HUES6 (cell line): ENCODE measurements around the gene DISC1.

Experiments used
- H3K27ac ChIP-seq: 2 replicates; pipeline ENCODE4 v1.7.0; 2013; ENCODE audit warnings: low read depth, mild to moderate bottlenecking, low read length, inconsistent platforms
- H3K27me3 ChIP-seq: 2 replicates; pipeline ENCODE4 v1.6.1; 2013; ENCODE audit warnings: low read length; ENCODE audit not compliant: control insufficient read depth, insufficient read depth
- H3K36me3 ChIP-seq: 2 replicates; pipeline ENCODE4 v1.6.1; 2013; ENCODE audit warnings: low read length; ENCODE audit not compliant: control insufficient read depth, insufficient read depth
- H3K4me1 ChIP-seq: 2 replicates; pipeline ENCODE4 v1.6.1; 2013; ENCODE audit warnings: low read length; ENCODE audit not compliant: control insufficient read depth, insufficient read depth
- H3K4me3 ChIP-seq: 2 replicates; pipeline ENCODE4 v1.5.1; 2013; ENCODE audit warnings: low read depth, low read length
- H3K9ac ChIP-seq: one replicate; pipeline ENCODE4 v1.6.1; 2013; ENCODE audit warnings: mild to moderate bottlenecking, low read length
- H3K9me3 ChIP-seq: 2 replicates; pipeline ENCODE4 v1.6.1; 2013; ENCODE audit warnings: low read depth, low read length; ENCODE audit not compliant: control insufficient read depth, insufficient read depth

The DISC1 gene

DNA sequence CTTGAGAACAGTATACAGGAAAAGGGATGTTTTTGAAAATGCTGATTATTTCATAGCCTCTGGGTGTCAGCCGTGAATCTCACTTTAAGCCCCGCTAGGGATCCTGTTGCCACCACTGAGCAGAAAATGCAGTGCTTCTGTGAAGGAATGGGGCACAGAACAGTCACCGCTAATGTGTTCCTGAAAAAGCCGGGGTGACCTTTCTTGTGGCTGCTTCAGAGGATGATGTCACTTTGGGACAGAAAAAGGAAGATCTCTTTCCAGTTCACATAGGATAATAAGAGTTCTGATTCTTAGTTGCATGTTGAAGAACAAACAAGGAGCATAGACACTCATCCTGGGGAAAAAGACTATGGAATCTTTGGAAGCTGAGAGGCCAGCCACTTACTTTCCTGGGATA lies 349.6 kb downstream of the DISC1 start:
- no peak overlapping the region for H3K9ac ChIP-seq
- peaks cover 8% of the 10 kb centered on the region; the same call in 1 of the 2 replicates for H3K9me3 ChIP-seq
- H3K27ac ChIP-seq: no peak overlapping the region
- no peaks in the 10 kb centered on the region for H3K4me1 ChIP-seq
- H3K36me3 ChIP-seq: no peaks in the 10 kb centered on the region
- no peak overlapping the region for H3K4me3 ChIP-seq
- no peaks in the 10 kb centered on the region for H3K27me3 ChIP-seq

DNA sequence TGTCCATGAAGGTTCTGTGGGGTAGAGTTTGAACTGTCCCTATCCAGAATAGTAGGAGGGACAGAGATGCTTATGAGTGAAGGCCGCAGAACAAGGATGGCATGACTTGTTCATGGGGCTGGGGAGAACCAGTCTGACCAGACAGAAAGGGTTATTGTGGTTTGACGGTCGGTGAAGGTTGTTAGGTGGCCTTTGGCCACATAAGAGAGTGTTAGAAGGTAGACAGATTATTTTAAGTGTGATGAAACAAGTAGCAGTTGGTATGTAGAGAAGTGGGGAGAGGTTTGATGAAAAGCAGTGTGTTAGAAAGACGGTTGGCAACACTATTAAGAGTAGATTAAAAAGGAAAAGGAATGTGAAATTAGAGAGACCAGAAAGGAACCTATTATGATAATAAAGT lies 355.1 kb downstream of the DISC1 start:
- H3K27me3 ChIP-seq: no peaks in the 10 kb centered on the region

DNA sequence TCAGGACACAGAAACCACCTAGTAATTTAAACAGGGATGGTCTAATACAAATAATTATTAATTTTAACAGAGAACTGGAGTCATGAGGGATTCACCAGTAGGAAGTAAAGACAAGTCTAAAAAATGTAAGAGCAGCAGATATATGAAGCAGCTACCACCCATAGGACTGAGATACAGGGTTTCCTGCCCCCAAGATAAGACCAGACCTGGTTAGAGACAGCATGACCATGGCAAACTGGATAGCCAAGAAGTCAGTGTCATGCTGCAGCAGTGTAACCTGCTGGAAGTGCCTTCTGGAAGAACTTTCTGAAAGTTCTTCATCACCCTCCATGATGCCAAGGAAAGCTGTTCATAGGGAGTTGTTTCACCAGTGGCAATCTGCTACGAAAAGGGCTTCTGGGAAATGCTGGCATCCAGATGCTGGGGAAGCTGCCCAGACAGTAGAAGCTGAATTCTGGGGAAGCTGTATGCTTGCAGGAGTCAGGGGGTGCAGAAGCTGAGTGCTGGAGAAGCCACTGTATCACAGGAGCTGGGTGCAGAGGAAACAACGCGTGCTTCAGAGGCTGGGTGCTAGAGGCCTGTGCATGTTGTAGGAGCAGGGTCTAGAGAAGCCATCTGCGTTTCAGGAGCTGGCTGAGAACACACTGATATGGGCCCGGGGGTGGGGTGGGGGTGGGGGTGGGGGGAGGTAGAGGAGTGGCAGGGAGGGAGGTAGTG lies 356.4 kb downstream of the DISC1 start:
- H3K27me3 ChIP-seq: no peaks in the 10 kb centered on the region
- peaks cover 13% of the 10 kb centered on the region for H3K4me1 ChIP-seq
- H3K9me3 ChIP-seq: no peaks in the 10 kb centered on the region
- H3K36me3 ChIP-seq: no peaks in the 10 kb centered on the region
- H3K27ac ChIP-seq: no peak overlapping the region
- H3K9ac ChIP-seq: no peak overlapping the region
- no peak overlapping the region for H3K4me3 ChIP-seq

More for the DNA sequence above, 355.1 kb downstream of the DISC1 start:
- H3K9ac ChIP-seq: no peak overlapping the region
- H3K4me1 ChIP-seq: peaks cover 8% of the 10 kb centered on the region; the same call in 1 of the 2 replicates
- no peaks in the 10 kb centered on the region for H3K36me3 ChIP-seq
- H3K9me3 ChIP-seq: peaks cover 8% of the 10 kb centered on the region; the same call in 1 of the 2 replicates
- H3K4me3 ChIP-seq: no peak overlapping the region
- H3K27ac ChIP-seq: no peak overlapping the region

DNA sequence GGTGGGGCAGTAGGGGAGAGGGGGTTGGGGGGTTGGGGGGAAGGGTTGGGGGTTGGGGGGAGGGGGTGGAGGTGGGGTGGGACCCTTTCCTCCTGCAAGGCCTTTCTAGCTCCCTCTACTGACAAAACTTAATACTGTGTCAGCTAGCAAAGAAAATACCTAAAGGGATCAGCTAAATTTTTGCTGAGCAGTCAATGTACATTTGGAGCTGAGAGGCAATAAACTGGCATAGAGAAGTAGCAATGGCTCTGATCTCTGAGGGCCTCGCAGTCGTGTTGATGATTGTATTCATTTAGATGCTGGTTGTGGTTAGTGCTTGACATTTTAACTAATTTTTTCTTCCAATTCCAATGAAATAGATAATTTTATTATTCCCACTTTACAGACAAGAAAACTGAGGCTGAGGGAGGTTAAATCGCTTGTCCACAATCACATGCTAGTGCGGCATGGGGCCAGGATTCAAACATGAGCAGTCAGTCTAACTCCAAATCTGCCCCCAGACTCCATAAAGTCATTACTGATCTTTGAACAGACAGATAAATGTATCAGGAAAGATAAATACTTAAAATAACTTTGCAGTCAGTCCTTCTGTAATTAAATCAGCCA lies 357.1 kb downstream of the DISC1 start:
- H3K27me3 ChIP-seq: no peaks in the 10 kb centered on the region
- no peak overlapping the region for H3K4me3 ChIP-seq
- H3K4me1 ChIP-seq: peaks cover 13% of the 10 kb centered on the region
- H3K9me3 ChIP-seq: no peaks in the 10 kb centered on the region
- no peak overlapping the region for H3K9ac ChIP-seq
- H3K36me3 ChIP-seq: no peaks in the 10 kb centered on the region
- no peak overlapping the region for H3K27ac ChIP-seq

DNA sequence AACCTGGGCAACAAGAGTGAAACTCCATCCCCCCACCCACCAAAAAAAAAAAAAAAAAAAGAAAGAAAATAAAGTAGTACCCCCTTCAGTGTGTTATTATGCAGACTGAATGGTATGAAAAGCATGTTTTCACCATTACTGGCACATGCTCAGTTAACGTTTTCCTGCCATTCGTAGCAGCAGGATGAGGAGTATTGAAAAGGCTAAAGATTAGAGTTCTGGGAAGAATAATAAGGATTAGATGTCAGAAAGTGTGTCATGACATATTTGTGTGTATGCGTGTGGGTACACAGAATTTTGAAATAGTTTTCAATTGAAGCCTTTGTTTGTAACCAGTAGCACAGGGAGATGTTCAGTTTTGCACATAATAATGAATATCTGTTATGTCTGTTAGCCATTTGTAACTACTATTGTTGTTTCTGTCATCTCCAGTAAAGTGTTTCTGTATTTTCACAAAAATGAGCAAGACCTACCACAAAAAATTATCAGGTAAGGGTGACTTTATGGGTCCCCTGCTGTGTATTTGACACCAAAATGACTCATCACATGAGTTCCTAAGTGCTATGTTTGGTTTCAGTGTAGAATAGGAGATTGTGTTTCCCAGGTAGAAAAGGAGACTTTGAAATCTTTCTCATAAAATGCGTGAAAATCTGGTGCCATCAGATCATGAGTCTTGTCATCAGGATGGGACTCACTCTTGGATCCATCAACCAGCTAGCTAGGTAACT lies 358.9 kb downstream of the DISC1 start:
- H3K9ac ChIP-seq: no peak overlapping the region
- H3K36me3 ChIP-seq: no peaks in the 10 kb centered on the region
- no peaks in the 10 kb centered on the region for H3K9me3 ChIP-seq
- H3K27me3 ChIP-seq: no peaks in the 10 kb centered on the region
- H3K4me3 ChIP-seq: no peak overlapping the region
- peaks cover 13% of the 10 kb centered on the region for H3K4me1 ChIP-seq
- H3K27ac ChIP-seq: no peak overlapping the region

DNA sequence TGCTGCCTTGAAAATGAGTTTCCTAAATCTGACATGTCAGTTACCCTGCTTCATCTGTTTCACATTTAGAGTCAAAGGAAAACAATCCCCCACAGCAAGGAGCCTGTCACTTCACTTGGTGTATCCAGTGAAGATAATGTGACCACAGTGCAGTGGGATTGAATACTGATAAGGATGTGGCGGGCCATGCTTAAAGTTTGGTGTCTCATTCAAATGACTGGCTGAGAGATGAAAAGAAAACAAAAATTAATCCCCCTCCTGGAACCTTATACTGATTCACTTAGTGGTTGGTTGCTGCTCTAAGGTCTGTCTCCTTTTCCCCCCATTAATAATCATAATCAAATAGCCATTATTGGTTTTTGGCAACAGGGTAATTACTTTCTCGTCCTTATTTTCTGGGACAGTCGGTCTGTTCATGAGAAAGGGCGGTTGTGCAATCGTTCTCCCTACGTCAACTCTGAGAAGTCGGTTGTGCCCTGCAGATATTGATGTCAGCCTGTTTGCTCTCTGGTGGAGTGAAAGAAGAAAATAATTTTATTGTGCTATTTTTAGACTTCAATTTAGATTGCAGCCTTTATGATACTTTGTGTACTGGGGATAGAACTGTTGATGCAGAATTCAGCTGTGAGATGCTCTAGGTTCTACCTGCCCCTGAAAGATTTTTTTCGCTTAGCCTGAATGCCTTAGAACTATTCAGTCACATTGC lies 360.2 kb downstream of the DISC1 start:
- Histone ChIP-seq H3K9me3 (no peaks in the 10 kb centered on the region), H3K4me1 (peaks cover 13% of the 10 kb centered on the region), H3K36me3 (no peaks in the 10 kb centered on the region), H3K27me3 (no peaks in the 10 kb centered on the region), H3K27ac (no peak overlapping the region), H3K4me3 (no peak overlapping the region), H3K9ac (no peak overlapping the region)

DNA sequence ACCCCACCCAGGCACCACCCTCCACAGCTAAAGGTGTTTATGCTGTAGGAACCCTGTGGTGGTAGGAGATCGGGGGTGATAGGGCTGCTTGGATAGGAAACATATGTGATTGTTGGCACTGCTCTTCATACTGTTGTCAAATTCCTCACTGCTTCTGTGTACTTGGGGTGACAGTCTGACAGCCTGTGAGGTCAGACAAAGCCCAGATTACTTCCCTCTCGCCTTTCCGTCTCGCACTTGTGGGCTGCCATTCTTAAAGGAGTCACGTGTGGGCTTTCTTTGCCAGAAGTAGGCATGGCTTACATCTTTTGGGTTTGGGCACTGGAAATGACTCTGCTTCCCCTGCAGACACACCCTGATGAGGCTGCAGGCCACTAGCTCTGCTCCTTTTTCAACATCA lies 363.8 kb downstream of the DISC1 start:
- H3K4me3 ChIP-seq: no peak overlapping the region
- no peaks in the 10 kb centered on the region for H3K9me3 ChIP-seq
- H3K27me3 ChIP-seq: no peaks in the 10 kb centered on the region
- peaks cover 9% of the 10 kb centered on the region for H3K4me1 ChIP-seq
- H3K27ac ChIP-seq: no peak overlapping the region
- H3K9ac ChIP-seq: no peak overlapping the region
- no peaks in the 10 kb centered on the region for H3K36me3 ChIP-seq

DNA sequence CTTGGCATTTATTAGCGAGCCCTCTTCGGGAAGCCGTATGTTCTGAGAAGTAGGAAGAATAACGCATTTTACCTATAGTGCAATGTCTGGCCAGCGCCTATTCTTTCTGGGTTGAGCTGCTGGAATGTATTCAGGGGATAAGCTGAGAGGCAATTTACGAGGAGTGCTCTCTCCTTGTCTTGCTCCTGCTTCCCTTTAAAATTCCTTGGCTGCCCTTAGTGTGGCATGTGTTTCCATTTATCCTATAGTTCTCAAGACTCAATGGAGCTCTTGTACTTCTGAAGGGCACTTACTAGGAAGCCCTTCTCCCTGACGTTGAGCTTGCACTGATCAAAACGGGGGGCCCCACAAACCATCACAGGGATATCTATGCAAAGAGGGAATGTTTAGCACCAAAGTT lies 364.6 kb downstream of the DISC1 start:
- H3K4me3 ChIP-seq: no peak overlapping the region
- H3K9me3 ChIP-seq: no peaks in the 10 kb centered on the region
- no peaks in the 10 kb centered on the region for H3K36me3 ChIP-seq
- no peaks in the 10 kb centered on the region for H3K27me3 ChIP-seq
- no peak overlapping the region for H3K9ac ChIP-seq
- peaks cover 9% of the 10 kb centered on the region for H3K4me1 ChIP-seq
- H3K27ac ChIP-seq: no peak overlapping the region

DNA sequence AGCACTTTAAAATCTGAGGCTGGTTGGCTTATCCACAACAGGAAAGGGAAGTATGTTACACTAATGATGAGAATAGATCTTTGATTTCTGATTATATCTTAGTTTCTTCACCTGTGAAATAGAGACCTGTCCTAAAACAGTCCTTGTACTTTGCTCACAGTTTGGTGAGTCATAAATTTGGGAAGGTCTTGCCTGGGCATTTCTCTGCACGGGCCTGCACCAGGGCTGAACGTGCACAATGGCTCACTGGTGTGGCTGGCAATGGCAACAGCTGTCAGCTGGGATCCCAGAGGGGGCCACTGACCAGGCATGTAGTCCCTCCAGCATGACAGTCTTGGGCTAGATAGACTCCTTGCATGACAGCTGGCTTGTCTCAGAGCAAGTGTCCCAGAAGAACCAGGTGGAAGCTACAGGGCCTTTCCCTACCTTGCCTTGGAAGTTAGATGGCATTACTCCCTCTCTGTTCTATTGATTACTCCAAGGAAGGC lies 367.4 kb downstream of the DISC1 start:
- H3K4me1 ChIP-seq: no peaks in the 10 kb centered on the region
- H3K27me3 ChIP-seq: no peaks in the 10 kb centered on the region
- H3K27ac ChIP-seq: no peak overlapping the region
- H3K36me3 ChIP-seq: no peaks in the 10 kb centered on the region
- H3K9me3 ChIP-seq: no peaks in the 10 kb centered on the region
- H3K4me3 ChIP-seq: no peak overlapping the region
- no peak overlapping the region for H3K9ac ChIP-seq

DNA sequence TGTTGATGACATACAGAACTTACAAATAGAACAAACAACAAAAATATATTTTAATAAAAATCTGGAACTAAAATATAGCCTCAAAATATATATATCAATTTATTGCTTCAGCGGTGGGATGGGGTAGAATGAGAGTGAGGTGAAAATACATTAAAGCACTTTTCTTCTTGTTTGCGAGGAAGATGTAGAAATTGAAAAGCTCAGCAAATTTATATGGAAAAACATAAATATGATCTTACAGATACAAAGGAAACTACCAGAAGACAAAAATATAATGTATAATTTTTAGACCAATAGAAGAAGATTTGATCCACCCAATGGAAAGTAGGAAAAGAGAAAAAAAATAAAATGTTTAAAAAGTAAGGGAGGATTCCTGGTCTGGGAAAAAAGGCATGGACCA lies 372.2 kb downstream of the DISC1 start:
- Histone ChIP-seq H3K27ac (no peak overlapping the region), H3K36me3 (no peaks in the 10 kb centered on the region), H3K4me3 (no peak overlapping the region), H3K4me1 (no peaks in the 10 kb centered on the region), H3K9me3 (no peaks in the 10 kb centered on the region), H3K27me3 (no peaks in the 10 kb centered on the region), H3K9ac (no peak overlapping the region)
